ENCODE measurements around the gene MMAB.

The MMAB gene

GRCh38 chr12:109618082-109618481 lies 44.8 kb upstream of the MMAB start:
- Histone ChIP-seq H3K4me1 (ENCODE audit: insufficient read depth, poor library complexity, severe bottlenecking) (no peaks in the 10 kb centered on the region), H3K27me3 (ENCODE audit: insufficient read depth, poor library complexity, severe bottlenecking) (peaks cover 53% of the 10 kb centered on the region), H3K9me3 (ENCODE audit: severe bottlenecking) (no peaks in the 10 kb centered on the region), H3K36me3 (ENCODE audit: low read depth) (no peaks in the 10 kb centered on the region), H3K27ac (ENCODE audit: poor library complexity, severe bottlenecking) (no peak overlapping the region), H3K4me3 (ENCODE audit: severe bottlenecking) (no peak overlapping the region)
- ATAC-seq (ENCODE audit: low read depth): no peak
- DNase-seq (ENCODE audit: low spot score): no peak
- no peak for TF ChIP-seq CTCF (IDR thresholded peaks at IDR 0.05; ENCODE audit: poor library complexity, severe bottlenecking)

GRCh38 chr12:109617491-109617890 lies 44.2 kb upstream of the MMAB start:
- no peaks in the 10 kb centered on the region for H3K36me3 ChIP-seq (ENCODE audit: low read depth)
- no peak for TF ChIP-seq CTCF (IDR thresholded peaks at IDR 0.05; ENCODE audit: poor library complexity, severe bottlenecking)
- no peaks in the 10 kb centered on the region for H3K9me3 ChIP-seq (ENCODE audit: severe bottlenecking)
- peaks cover 52% of the 10 kb centered on the region for H3K27me3 ChIP-seq (ENCODE audit: insufficient read depth, poor library complexity, severe bottlenecking)
- no peak overlapping the region for H3K27ac ChIP-seq (ENCODE audit: poor library complexity, severe bottlenecking)
- DNase-seq (ENCODE audit: low spot score) (no peak), ATAC-seq (ENCODE audit: low read depth) (no peak)
- H3K4me1 ChIP-seq (ENCODE audit: insufficient read depth, poor library complexity, severe bottlenecking): no peaks in the 10 kb centered on the region
- no peak overlapping the region for H3K4me3 ChIP-seq (ENCODE audit: severe bottlenecking)

GRCh38 chr12:109615556-109616229 lies 42.4 kb upstream of the MMAB start:
- ATAC-seq (ENCODE audit: low read depth) (no peak), DNase-seq (ENCODE audit: low spot score) (no peak)
- Histone ChIP-seq H3K27ac (ENCODE audit: poor library complexity, severe bottlenecking) (no peak overlapping the region), H3K27me3 (ENCODE audit: insufficient read depth, poor library complexity, severe bottlenecking) (peaks cover 34% of the 10 kb centered on the region), H3K36me3 (ENCODE audit: low read depth) (no peaks in the 10 kb centered on the region), H3K4me3 (ENCODE audit: severe bottlenecking) (no peak overlapping the region), H3K9me3 (ENCODE audit: severe bottlenecking) (no peaks in the 10 kb centered on the region), H3K4me1 (ENCODE audit: insufficient read depth, poor library complexity, severe bottlenecking) (no peaks in the 10 kb centered on the region)
- no peak for TF ChIP-seq CTCF (IDR thresholded peaks at IDR 0.05; ENCODE audit: poor library complexity, severe bottlenecking)

- no peak for TF ChIP-seq CTCF (IDR thresholded peaks at IDR 0.05; ENCODE audit: poor library complexity, severe bottlenecking)
- no peaks in the 10 kb centered on the region for H3K36me3 ChIP-seq (ENCODE audit: low read depth)
- no peak overlapping the region for H3K4me3 ChIP-seq (ENCODE audit: severe bottlenecking)
- DNase-seq (ENCODE audit: low spot score) (no peak), ATAC-seq (ENCODE audit: low read depth) (no peak)
- H3K27ac ChIP-seq (ENCODE audit: poor library complexity, severe bottlenecking): no peak overlapping the region
- H3K27me3 ChIP-seq (ENCODE audit: insufficient read depth, poor library complexity, severe bottlenecking): peaks cover 33% of the 10 kb centered on the region
- H3K4me1 ChIP-seq (ENCODE audit: insufficient read depth, poor library complexity, severe bottlenecking): no peaks in the 10 kb centered on the region
- H3K9me3 ChIP-seq (ENCODE audit: severe bottlenecking): no peaks in the 10 kb centered on the region
Observed at GRCh38 chr12:109613649-109614455, 40.5 kb upstream of the MMAB start.
